Activated naive CD8-positive, alpha-beta T cell treated with anti-CD3 and anti-CD28 coated beads, Interleukin-2, amount 50 U/mL, for 16 hours (primary cell): ENCODE results near the gene ATXN10.
"Not testable (repeated sequence)": the region's sequence is repeated elsewhere in the genome, so short reads cannot be mapped to it uniquely, and the experiment has no call there.

ENCODE experiments used
- DNase-seq: peaks from one replicate; pipeline ENCODE4 v3.0.0-alpha.2; 2020; ENCODE audit warnings: low read depth, low spot score

Gene ATXN10

GRCh38 chr22:45678961-45679912, 7.6 kb downstream of the ATXN10 start:
- DNase-seq: no peak

GRCh38 chr22:45680932-45681700, 9.5 kb downstream of the ATXN10 start:
- no peak for DNase-seq

- no peak for DNase-seq
These were observed 10.4 kb downstream of the ATXN10 start for GRCh38 chr22:45682064-45682463.

- DNase-seq: not testable (repeated sequence)
These were observed 11.1 kb downstream of the ATXN10 start for GRCh38 chr22:45682773-45683172.

GRCh38 chr22:45683248-45683647, 11.6 kb downstream of the ATXN10 start:
- no peak for DNase-seq

GRCh38 chr22:45683680-45684079, 12.0 kb downstream of the ATXN10 start:
- no peak for DNase-seq

- no peak for DNase-seq
These were observed 12.5 kb downstream of the ATXN10 start for GRCh38 chr22:45684169-45684568.

- no peak for DNase-seq
These were observed 13.3 kb downstream of the ATXN10 start for GRCh38 chr22:45684752-45685574.

GRCh38 chr22:45686004-45686403, 14.4 kb downstream of the ATXN10 start:
- DNase-seq: no peak

GRCh38 chr22:45686836-45687235, 15.2 kb downstream of the ATXN10 start:
- no peak for DNase-seq

- DNase-seq: no peak
These were observed 17.0 kb downstream of the ATXN10 start for GRCh38 chr22:45688600-45689080.

GRCh38 chr22:45689211-45689610, 17.6 kb downstream of the ATXN10 start:
- no peak for DNase-seq

GRCh38 chr22:45690008-45690407, 18.4 kb downstream of the ATXN10 start:
- DNase-seq: no peak

GRCh38 chr22:45692549-45692948, 20.9 kb downstream of the ATXN10 start:
- DNase-seq: no peak

- DNase-seq: no peak
These were observed 22.2 kb downstream of the ATXN10 start for GRCh38 chr22:45693835-45694234.

- DNase-seq: no peak
These were observed 24.6 kb downstream of the ATXN10 start for GRCh38 chr22:45696227-45696626.

GRCh38 chr22:45698094-45698493, 26.5 kb downstream of the ATXN10 start:
- no peak for DNase-seq

- DNase-seq: no peak
These were observed 31.3 kb downstream of the ATXN10 start for GRCh38 chr22:45702981-45703380.

- DNase-seq: no peak
These were observed 32.1 kb downstream of the ATXN10 start for GRCh38 chr22:45703758-45704157.

GRCh38 chr22:45704648-45705047, 33.0 kb downstream of the ATXN10 start:
- DNase-seq: no peak

- DNase-seq: no peak
These were observed 36.0 kb downstream of the ATXN10 start for GRCh38 chr22:45707605-45708004.

GRCh38 chr22:45708145-45708544, 36.5 kb downstream of the ATXN10 start:
- no peak for DNase-seq
